GM19397 (cell line): ENCODE measurements around the gene PAGR1.
"Not testable (repeated sequence)": the region's sequence is repeated elsewhere in the genome, so short reads cannot be mapped to it uniquely, and the experiment has no call there.

Experiments
- ATAC-seq: cut with Tn5 transposase; IDR thresholded peaks from one replicate; pipeline ENCODE4 v1.9.1; 2021; ENCODE audit warnings: mild to moderate bottlenecking, moderate library complexity; ENCODE audit not compliant: unreplicated experiment

PAGR1 gene

DNA sequence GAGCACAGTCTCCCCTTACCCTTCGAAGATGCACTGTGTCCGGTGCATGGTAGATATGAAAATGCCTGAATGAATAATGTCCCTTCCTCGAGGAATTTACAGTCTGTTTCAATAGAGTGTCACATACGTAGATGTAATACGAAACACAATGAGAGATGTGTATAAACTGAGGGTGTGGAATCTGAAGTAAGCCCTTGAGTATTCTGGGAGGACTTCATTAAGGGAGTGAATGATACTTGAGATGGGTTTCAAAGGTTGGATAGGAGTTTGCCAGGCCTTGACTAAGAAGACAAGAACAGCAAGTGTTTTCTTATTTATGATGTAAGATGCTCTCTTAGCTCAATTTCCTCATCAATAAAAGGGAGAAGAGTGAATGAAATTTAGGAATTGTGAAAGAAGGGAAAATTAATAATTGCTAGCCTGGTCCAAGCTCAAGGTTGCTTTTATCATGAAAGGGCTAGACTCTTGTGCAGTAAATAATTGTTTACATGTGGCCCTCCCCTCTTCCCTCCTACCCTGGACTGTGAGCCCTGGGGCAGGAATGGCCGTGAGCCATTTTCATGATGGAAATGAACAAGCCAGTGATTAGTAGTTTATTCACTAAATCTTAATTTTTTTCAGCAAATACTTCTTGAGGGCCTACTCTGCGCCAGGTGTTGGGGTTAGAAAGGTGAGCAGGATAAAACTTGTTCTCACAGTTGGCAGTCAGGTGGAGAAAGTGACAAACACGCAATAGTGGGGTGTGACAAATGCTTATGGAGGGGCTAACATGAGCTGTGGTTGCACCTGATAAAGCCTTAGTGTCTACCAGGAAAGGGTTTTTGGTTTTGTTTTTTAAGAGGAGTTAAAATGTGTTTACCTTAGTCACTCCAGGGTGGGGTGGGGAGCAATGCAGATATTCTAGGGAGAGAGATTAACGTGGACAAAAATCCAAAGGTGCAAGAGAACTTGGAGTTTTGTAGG lies 23.8 kb upstream of the PAGR1 start:
- ATAC-seq, result no peak

DNA sequence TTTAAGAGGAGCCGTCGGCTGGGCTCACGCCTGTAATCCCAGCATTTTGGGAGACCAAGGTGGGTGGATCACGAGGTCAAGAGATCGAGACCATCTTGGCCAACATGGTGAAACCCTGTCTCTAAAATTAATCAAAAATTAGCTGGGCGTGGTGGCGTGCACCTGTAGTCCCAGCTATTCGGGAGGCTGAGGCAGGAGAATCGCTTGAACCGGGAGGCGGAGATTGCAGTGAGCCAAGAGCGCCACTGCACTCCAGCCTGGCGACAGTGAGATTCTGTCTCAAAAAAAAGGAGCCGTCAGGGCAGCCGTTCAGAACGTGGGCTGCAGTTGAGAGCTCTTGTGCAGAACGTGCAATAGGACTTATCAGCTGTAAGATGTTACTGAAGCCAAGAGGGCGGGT lies 22.8 kb upstream of the PAGR1 start:
- ATAC-seq, result not testable (repeated sequence)

DNA sequence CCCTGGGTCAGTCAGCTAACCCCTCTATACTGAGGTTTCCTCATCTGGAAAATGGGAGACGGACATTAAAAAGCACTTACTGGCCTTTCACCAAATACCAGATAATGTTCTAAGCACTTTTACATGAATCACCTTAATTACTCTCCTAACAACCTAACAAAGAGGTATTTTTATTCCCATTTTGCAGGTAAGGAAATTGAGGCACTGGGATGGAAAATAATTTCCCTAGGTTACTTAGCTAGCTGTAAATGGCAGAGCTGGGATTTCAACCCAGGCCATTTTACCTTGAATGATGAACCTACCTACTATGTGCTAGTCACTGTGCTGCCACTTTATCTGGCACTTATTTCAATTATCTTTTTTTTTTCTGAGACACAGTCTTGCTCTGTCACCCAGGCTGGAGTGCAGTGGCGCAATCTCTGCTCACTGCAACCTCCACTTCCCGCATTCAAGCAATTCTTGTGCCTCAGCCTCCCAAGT lies 21.7 kb upstream of the PAGR1 start:
- no peak for ATAC-seq

DNA sequence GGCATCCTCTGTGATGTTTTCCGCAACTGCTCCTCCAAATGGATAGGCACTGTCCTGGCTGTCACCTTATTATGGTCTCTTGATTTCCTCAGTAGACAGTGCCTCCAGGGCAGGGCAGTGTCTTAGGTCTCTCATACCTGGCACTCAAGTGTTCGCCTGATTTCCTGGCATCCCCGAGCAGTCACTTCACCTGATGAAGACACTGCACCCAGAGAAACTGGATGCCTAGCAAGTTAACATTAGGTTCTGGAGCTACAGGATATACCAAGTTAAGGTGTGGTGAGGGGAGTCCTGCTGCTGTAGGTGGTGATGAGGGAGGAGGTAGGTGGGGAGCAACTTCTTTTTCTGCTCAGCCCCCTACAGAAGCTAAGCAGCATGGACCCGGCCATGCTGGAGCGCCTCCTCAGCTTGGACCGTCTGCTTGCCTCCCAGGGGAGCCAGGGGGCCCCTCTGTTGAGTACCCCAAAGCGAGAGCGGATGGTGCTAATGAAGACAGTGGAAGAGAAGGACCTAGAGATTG lies 13.5 kb upstream of the PAGR1 start:
- no peak for ATAC-seq

DNA sequence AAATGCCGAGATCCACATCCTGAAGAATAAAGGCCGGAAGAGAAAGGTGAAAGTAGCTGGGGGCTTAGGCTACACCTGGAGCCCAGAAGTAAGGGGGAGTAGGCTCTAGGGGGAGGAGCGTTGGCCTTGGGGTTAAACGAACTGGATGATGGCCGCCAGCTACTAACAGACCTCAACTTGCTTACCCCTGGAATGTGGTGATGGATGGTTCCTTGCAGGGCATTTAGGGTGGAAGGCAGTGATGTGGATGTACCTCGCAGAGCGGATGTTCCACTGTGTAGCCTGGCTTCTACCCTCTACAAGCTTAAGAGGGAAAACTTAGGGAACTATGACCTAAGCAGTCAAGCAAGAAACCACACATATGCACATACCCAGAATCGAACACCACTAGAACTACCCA lies 11.9 kb upstream of the PAGR1 start:
- no peak for ATAC-seq

DNA sequence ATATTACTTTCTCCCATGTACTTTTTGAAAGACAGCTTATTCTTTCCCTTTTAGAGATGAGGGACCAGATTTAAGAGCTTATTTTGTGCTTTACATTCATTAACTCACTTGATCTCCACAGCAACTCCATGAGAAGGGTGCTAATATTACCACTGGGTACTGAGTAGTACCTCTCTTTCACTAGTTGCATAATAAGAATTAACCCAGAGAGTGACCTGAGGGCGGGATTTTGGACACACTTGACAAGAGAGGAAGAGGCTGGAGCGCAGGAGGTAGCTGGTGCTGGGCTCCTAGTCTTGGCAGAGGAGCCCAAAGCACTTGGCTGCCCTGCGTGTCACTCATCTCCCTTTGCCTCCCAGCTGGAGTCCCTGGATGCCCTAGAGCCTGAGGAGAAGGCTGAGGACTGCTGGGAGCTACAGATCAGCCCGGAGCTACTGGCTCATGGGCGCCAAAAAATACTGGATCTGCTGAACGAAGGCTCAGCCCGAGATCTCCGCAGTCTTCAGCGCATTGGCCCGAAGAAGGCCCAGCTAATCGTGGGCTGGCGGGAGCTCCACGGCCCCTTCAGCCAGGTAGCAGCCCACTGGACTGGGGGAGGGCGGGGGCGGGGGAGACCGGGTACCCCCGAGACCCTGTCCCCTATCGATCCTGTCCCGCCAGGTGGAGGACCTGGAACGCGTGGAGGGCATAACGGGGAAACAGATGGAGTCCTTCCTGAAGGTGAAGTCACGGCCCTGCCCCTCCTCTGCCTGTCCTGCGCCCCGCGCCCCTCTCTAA lies 11.3 kb upstream of the PAGR1 start:
- no peak for ATAC-seq

DNA sequence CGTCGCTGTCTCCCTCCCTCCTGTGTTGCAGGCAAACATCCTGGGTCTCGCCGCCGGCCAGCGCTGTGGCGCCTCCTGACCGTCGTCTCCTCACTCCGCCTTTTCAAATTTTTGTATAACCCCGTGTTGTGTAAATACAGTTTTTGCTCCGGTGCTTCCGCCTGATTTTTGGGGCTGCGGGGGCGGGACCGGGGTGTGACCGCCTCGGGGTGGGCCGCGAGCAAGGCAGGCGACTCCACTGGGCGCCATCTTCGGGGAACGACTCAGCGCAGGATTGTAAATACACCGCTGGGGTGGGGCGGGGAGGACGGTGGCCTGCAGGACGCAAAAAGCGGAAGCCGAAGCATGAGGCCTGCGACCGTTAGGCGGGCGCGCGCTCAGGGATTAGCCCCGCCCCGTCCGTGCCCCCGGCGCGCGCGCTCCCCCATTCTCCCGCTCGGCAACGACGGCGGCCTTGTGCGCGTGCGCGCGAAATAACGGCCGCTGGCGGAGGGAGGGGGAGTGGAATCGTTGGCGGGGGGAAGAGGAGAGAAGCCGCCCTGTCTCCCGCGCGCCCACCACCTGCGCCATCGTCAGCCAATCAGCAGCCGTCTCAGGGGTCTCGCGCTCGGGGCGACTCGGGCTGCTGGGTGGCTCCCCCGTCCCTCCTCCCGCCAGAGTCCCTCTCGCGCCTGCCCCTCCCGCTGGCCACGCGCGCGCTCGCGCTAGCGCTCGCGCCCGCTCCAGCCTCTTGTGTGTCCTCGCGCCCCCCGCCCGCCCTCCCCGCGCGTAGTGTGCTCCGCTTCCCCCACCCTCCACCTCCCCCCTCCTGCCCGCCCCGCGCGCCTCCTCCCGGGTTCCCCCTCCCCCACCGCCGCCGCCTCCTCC lies 10.5 kb upstream of the PAGR1 start:
- peak; percentile 59 for ATAC-seq

DNA sequence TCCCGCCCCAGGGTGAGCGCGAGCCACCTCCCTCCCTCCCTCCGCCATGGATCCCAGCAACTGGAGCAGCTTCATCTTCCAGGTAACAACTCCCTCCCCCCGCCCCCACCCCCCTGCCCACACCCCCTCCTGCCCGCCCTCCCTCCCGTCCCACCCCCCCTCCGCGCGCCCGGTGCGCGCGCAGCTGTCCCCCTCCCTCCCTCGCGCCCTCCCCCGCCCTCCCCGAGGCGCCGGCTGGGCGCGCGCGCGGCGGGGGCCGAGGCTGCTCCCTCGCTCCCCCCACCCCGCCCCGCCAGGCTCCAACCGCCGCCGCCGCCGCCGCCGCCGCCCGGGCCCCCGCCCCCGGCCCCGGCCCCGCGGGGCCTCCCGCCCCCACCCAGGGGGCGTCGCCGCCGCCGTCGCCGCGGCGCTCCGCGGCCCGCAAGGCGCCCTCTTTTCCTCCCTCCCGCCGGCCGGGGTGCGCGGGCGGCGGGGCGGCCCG lies 9.8 kb upstream of the PAGR1 start, which contains the start of gene MAZ:
Gene MAZ, plus strand, starts transcription at position 431 of the 481 bp plus-strand sequence. CDS start 173 bp downstream, outside the sequence.
- ATAC-seq, result no peak

DNA sequence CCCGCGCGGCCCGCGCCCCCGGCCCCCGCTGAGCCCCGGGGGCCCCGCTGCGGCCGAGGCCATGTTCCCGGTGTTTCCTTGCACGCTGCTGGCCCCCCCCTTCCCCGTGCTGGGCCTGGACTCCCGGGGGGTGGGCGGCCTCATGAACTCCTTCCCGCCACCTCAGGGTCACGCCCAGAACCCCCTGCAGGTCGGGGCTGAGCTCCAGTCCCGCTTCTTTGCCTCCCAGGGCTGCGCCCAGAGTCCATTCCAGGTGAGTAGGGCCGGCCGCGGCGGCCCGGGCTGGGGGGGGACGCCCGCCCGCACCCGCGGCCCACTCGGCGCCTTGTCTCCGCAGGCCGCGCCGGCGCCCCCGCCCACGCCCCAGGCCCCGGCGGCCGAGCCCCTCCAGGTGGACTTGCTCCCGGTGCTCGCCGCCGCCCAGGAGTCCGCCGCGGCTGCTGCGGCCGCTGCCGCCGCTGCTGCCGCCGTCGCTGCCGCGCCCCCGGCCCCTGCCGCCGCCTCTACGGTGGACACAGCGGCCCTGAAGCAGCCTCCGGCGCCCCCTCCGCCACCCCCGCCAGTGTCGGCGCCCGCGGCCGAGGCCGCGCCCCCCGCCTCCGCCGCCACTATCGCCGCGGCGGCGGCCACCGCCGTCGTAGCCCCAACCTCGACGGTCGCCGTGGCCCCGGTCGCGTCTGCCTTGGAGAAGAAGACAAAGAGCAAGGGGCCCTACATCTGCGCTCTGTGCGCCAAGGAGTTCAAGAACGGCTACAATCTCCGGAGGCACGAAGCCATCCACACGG lies 9.1 kb upstream of the PAGR1 start:
- no peak for ATAC-seq

DNA sequence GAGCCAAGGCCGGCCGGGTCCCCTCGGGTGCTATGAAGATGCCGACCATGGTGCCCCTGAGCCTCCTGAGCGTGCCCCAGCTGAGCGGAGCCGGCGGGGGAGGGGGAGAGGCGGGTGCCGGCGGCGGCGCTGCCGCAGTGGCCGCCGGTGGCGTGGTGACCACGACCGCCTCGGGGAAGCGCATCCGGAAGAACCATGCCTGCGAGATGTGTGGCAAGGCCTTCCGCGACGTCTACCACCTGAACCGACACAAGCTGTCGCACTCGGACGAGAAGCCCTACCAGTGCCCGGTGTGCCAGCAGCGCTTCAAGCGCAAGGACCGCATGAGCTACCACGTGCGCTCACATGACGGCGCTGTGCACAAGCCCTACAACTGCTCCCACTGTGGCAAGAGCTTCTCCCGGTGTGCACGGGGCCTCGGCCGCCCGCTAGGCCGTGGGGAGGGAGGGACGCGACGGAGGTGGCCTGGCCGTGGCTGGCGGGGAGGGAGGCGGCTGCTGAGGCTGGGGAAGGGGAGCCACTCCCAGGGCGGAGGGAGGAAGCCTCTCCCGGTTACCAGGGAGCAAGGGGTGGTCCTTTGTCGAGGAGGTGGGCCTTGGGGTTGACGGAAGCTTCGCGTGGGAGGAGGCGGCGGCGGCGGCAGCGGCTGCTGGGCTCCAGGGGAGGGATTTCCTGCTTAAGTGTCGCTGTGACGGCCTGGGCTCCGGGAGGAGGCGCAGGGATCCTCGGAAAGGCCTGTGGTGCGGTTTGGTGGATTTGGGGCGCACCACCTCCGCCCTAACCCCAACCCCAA lies 8.3 kb upstream of the PAGR1 start:
- no peak for ATAC-seq

DNA sequence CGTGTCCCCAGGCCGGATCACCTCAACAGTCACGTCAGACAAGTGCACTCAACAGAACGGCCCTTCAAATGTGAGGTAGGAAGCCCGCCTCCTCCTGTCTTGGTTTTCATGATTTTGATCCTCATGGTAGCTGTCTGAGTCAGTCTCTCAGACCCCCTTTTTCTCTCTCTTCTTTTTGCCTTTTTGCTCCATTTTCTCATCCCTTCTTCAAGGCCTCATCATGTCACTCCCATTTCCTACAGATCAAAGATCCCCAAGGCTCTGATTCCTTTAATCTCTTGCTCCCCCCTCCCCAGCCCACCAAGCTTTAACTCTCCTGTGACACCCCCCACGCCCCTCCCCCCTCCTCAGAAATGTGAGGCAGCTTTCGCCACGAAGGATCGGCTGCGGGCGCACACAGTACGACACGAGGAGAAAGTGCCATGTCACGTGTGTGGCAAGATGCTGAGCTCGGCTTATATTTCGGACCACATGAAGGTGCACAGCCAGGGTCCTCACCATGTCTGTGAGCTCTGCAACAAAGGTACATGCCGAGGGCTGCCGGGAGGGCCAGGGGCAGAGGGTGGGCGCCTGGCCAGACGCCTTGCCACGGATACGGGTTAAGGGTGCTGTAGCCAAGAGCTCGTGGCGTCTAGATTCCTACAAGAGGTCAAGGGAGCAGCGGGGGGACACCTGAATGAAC lies 7.6 kb upstream of the PAGR1 start:
- no peak for ATAC-seq

DNA sequence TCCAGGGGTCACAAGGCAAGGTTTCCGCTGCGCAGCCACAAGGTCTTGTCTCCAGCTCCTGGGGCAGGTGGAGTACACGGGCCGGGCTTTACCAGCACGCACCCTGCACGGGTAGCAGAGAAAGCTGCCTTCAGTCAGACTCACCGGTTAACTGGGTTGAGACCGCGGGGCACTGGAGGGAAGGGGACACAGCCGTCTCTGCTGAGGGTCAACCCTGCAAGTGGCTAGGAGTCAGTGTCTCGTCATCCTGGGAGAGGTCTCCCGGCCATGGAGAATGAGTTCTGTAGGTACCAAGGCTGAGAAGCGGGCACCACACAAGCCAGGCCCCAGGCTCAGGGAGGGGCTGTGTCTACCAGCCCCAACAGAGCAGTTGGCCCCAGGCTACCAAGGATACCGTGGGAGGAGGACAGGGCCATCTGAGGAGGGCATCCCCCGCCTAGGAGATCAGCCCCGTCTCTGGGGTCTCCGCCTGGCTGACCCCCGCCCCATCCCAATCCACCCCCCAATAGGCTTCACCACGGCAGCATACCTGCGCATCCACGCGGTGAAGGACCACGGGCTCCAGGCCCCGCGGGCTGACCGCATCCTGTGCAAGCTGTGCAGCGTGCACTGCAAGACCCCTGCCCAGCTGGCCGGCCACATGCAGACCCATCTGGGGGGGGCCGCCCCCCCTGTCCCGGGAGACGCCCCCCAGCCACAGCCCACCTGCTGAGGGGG lies 6.8 kb upstream of the PAGR1 start:
- no peak for ATAC-seq

DNA sequence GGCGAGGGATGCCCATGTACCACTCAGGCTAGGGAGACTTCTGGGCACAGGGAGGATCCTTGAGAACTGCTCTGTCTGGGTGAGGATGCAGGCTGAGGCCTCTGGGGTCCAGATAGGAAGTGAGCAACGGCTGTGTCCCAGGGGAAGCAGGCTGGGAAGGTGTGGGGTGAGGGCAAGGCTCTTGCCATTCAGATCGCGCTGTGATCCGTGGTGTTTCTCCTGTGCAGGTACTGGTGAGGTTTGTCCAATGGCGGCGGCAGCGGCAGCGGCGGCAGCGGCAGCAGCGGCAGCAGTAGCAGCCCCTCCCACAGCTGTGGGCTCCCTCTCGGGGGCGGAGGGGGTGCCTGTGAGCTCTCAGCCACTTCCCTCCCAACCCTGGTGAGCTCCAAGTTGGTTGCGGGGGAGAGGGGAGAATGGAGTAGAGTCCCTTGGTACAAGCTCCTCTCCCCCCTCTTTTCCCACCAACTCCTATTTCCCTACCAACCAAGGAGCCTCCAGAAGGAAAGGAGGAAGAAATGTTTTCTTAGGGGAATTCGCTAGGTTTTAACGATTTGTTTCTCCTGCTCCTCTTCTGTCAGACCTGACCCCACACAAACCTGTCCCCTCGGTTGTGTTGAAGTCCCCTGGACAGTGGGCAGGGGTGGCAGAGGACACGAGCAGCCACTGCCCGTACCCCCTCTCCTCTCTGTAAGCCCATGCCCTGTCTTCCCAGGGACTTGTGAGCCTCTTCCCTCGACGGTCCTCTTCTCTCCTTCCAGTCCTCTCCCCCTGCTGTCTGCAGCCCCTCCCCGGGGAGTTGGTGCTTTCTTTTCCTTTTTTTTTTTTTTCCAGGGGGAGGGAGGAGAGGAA lies 5.9 kb upstream of the PAGR1 start:
- no peak for ATAC-seq

DNA sequence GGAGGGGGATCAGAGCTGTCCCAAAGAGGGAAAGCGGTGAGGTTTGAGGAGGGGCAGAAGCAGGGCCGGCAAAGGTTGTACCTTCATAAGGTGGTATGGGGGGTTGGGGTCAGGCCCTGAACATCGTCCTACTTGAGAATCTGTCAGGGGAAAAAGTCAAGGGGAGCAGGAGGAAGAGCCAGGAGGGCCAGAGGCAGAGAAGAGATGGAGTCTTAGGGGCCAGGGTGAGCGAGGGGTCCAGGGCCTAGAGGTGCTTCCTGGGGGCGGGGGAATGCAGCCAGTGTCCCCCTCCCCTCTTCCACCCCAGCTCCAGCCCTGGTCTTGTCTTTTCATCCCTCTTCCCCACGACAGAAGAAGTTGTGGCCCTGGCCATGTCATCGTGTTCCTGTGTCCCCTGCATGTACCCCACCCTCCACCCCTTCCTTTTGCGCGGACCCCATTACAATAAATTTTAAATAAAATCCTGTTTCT lies 5.2 kb upstream of the PAGR1 start:
- ATAC-seq, result no peak

DNA sequence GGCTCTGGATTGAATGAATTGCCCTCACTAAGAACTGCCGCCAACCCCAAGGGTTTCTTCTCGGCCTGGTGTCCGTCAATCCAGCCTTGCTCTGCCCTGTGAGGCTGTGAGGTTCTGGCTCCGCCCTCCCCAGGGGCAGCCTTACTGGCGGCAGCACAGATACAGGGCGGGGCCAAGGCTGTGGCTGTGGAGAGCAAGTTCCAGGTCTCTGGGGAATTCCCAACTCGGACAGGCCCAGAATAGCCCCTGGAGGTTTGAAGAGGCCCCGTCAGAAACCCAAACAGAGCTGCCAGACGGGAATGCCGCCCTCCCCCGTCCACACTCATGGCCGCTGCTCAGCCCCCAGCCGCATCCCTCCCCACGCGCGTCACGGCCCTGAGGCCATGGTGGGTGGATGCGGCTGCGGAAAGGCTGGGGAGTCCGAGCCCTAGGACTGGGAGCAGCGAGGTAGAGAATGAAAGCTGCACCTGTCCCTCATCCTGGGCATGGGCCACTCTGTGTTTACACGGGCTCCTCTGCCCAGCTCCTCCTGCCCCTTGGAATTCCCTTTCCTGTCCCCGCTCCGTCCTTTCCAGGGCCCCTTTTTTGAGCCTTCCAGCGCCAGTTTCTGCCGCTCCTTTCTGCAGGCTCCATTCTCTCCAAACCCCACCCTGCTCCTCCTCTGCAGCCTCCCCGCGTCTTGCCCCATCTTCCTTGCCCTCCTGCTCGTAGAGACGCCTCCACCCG lies 4.6 kb upstream of the PAGR1 start:
- no peak for ATAC-seq
